Ascending aorta (tissue), 2 donors: Measurements from ENCODE around the gene FCRL3. TPM values are rescaled to one million over a fixed set of nuclear protein-coding genes. Genes with fewer than 3 reads are reported as not detected.

Experiments
- DNase-seq, 2 donors: peaks; one replicate each; pipeline ENCODE4 v3.0.0-alpha.2; 2019; ENCODE audit warnings: low spot score in 2 of 2
- H3K27ac ChIP-seq, 2 donors: fragments of 200-600 bp; sonication (generic); one replicate each; pipeline ENCODE4 v1.5.1; 2016 to 2017; ENCODE audit warnings: mild to moderate bottlenecking in 1 of 2
- H3K27me3 ChIP-seq: fragments of 200-600 bp; sonication (generic); one replicate; pipeline ENCODE4 v1.5.1; 2017
- H3K36me3 ChIP-seq, 2 donors: fragments of 200-600 bp; sonication (generic); one replicate each; pipeline ENCODE4 v1.5.1; 2016
- H3K4me1 ChIP-seq, 2 donors: fragments of 200-600 bp; sonication (generic); one replicate each; pipeline ENCODE4 v1.5.1; 2016 to 2017; ENCODE audit warnings: mild to moderate bottlenecking in 1 of 2
- H3K4me3 ChIP-seq, 2 donors: fragments of 200-600 bp; sonication (generic); one replicate each; pipeline ENCODE4 v1.5.1; 2016 to 2017; ENCODE audit warnings: mild to moderate bottlenecking in 1 of 2
- H3K9me3 ChIP-seq, 2 donors: fragments of 200-600 bp; sonication (generic); one replicate each; pipeline ENCODE4 v1.5.1; 2016
- intact Hi-C: fragments of 100-400 bp; cut with DNase I; formaldehyde crosslinking; loops from one replicate; pipeline ENCODE4 v1.15.1; 2023
- total RNA-seq: library from RNA; depleted of rRNA; stranded (reverse); fragments of >200 nt; gene quantifications from one replicate; pipeline ENCODE4 v1.1.0, GENCODE V29; 2016
- TF ChIP-seq, protein P1 (sequence below), 3 experiments: fragments of 200-600 bp in 2 of 3; fragments of 450-650 bp in 1 of 3; sonication (generic) in 2 of 3; IDR thresholded peaks; one replicate each; pipeline ENCODE4 v1.5.1; 2016 to 2019; ENCODE audit warnings: antibody characterized with exemption in 3 of 3, mild to moderate bottlenecking in 1 of 3, moderate library complexity in 1 of 3

The FCRL3 gene
- total RNA-seq, 1 donor from 2014 or later, result not detected

GRCh38 chr1:157711802-157712201, 11.2 kb upstream of the FCRL3 start:
- Histone ChIP-seq H3K4me1 (no peaks in the 10 kb centered on the region), H3K27me3 (no peaks in the 10 kb centered on the region), H3K9me3 (no peaks in the 10 kb centered on the region), H3K4me3 (no peak overlapping the region), H3K27ac (no peak overlapping the region), H3K36me3 (no peaks in the 10 kb centered on the region)
- no peak for DNase-seq
- intact Hi-C loops, result no loop called here
- TF ChIP-seq, protein P1, sequence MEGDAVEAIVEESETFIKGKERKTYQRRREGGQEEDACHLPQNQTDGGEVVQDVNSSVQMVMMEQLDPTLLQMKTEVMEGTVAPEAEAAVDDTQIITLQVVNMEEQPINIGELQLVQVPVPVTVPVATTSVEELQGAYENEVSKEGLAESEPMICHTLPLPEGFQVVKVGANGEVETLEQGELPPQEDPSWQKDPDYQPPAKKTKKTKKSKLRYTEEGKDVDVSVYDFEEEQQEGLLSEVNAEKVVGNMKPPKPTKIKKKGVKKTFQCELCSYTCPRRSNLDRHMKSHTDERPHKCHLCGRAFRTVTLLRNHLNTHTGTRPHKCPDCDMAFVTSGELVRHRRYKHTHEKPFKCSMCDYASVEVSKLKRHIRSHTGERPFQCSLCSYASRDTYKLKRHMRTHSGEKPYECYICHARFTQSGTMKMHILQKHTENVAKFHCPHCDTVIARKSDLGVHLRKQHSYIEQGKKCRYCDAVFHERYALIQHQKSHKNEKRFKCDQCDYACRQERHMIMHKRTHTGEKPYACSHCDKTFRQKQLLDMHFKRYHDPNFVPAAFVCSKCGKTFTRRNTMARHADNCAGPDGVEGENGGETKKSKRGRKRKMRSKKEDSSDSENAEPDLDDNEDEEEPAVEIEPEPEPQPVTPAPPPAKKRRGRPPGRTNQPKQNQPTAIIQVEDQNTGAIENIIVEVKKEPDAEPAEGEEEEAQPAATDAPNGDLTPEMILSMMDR (IDR thresholded peaks at IDR 0.05), result no peak

GRCh38 chr1:157704878-157705277, 4.3 kb upstream of the FCRL3 start:
- TF ChIP-seq, protein P1 (IDR thresholded peaks at IDR 0.05), result no peak
- H3K4me1 ChIP-seq, result no peaks in the 10 kb centered on the region

GRCh38 chr1:157703981-157704380, 3.4 kb upstream of the FCRL3 start:
- H3K4me3 ChIP-seq, result no peak overlapping the region
- H3K9me3 ChIP-seq, result no peaks in the 10 kb centered on the region
- H3K36me3 ChIP-seq, result no peaks in the 10 kb centered on the region
- no peak for DNase-seq
- intact Hi-C loops, result no loop called here
- no peak overlapping the region for H3K27ac ChIP-seq
- TF ChIP-seq, protein P1 (IDR thresholded peaks at IDR 0.05), result no peak
- H3K27me3 ChIP-seq, result no peaks in the 10 kb centered on the region
- H3K4me1 ChIP-seq, result no peaks in the 10 kb centered on the region

More at GRCh38 chr1:157704878-157705277, 4.3 kb upstream of the FCRL3 start:
- intact Hi-C loops, result no loop called here
- no peaks in the 10 kb centered on the region for H3K27me3 ChIP-seq
- no peak for DNase-seq
- H3K36me3 ChIP-seq, result no peaks in the 10 kb centered on the region
- no peak overlapping the region for H3K27ac ChIP-seq
- no peak overlapping the region for H3K4me3 ChIP-seq
- H3K9me3 ChIP-seq, result no peaks in the 10 kb centered on the region

DNA sequence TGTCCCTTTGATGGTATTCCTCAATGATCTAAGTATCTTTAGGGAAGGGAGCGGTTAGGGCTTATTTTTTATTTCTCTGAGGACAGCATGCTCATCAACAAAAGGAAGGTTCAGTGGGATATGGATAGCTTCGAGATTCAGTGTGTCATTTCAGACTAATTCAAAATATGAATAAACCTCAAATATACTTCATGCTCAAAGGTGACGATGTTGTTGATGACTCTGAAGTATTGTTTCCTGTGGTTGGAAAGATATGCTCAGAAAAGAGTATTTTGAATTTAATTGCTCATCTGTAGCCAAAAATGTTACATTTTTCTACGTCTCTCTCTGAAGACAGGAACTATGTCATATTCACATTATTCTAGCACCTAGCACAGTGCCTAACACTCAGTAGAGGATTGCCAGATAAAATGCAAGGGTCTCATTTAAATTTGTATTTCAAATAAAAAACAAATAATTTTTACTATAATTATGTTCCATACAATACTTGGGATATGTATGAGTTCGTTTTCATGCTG, 1.8 kb upstream of the FCRL3 start:
- H3K4me3 ChIP-seq, result no peak overlapping the region
- DNase-seq, result no peak
- intact Hi-C loops, result no loop called here
- no peaks in the 10 kb centered on the region for H3K36me3 ChIP-seq
- no peaks in the 10 kb centered on the region for H3K27me3 ChIP-seq
- H3K4me1 ChIP-seq, result no peaks in the 10 kb centered on the region
- H3K9me3 ChIP-seq, result no peaks in the 10 kb centered on the region
- TF ChIP-seq, protein P1 (IDR thresholded peaks at IDR 0.05), result no peak
- no peak overlapping the region for H3K27ac ChIP-seq

DNA sequence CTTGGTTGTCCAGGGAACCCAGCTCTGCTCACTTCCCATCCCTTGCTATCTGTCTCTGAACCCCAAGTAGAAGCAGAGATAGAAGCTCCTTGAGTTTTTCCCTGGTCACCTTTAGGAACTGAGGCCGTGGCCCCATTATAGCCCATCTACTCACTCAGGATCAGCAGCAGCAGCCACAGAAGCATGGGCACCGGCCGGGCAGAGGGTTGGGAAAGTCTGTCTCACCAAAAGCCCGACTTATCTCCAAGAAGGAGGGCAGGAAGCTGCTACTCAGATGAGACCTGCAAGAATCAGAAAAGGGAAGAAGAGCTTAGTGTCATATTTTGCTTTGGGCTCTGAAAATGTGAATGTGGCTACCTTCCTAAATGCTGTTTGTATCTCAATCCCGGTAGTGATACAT, 264 bp downstream of the FCRL3 start:
- TF ChIP-seq, protein P1 (IDR thresholded peaks at IDR 0.05), result no peak
- H3K27me3 ChIP-seq, result no peaks in the 10 kb centered on the region
- intact Hi-C loops, result no loop called here
- DNase-seq, result no peak
- H3K9me3 ChIP-seq, result no peaks in the 10 kb centered on the region
- H3K4me1 ChIP-seq, result no peaks in the 10 kb centered on the region
- no peaks in the 10 kb centered on the region for H3K36me3 ChIP-seq
- H3K4me3 ChIP-seq, result no peak overlapping the region
- no peak overlapping the region for H3K27ac ChIP-seq
